Measurements from ENCODE around the gene FAF1. TPM values are rescaled to one million over a fixed set of nuclear protein-coding genes. Genes with fewer than 3 reads are reported as not detected.

FAF1 gene
- total RNA-seq, 1 experiment from 2014 or later = 78.7 TPM

- ChIA-PET POLR2A (no interaction called here), CTCF (no interaction called here)
- intact Hi-C loops (cut with micrococcal nuclease; ENCODE audit: unreplicated experiment) = no loop called here
- Histone ChIP-seq H3K9me3 (0 out of 2 replicates have a peak, but pooled peaks cover 3% of the 10 kb centered on the region), H3K4me3 (ENCODE audit: low read depth, low read length) (no peak overlapping the region), H3K4me1 (no peaks in the 10 kb centered on the region), H3K36me3 (ENCODE audit: control insufficient read depth, insufficient read depth, low read length) (no peaks in the 10 kb centered on the region), H3K27me3 (replicated peaks; ENCODE audit: control insufficient read depth, insufficient read depth, low read length) (no peaks in the 10 kb centered on the region)
- BruUV-seq (replicated peaks) = no TSS peak
- Mint-ChIP-seq H3K9me3 (ENCODE audit: unreplicated experiment) (no peaks in the 10 kb centered on the region), H3K4me1 (ENCODE audit: low read depth, unreplicated experiment) (no peaks in the 10 kb centered on the region), H3K27ac (ENCODE audit: unreplicated experiment) (no peak overlapping the region), H3K36me3 (ENCODE audit: insufficient read depth, unreplicated experiment) (peaks cover 5% of the 10 kb centered on the region), H3K27me3 (ENCODE audit: insufficient read depth, unreplicated experiment) (no peaks in the 10 kb centered on the region), H3K4me3 (ENCODE audit: unreplicated experiment) (no peak overlapping the region)
- DNase-seq = no peak
- TF ChIP-seq CTCF (IDR thresholded peaks at IDR 0.05; ENCODE audit: insufficient read depth in 1 of 2, low read depth in 1 of 2, low read length in 1 of 2, severe bottlenecking in 1 of 2, unreplicated experiment in 1 of 2) = no peak
Observed at GRCh38 chr1:50831300-50832061, 128.6 kb downstream of the FAF1 start.

GRCh38 chr1:50830621-50831020 is 129.4 kb downstream of the FAF1 start:
- Histone ChIP-seq H3K27me3 (replicated peaks; ENCODE audit: control insufficient read depth, insufficient read depth, low read length) (no peaks in the 10 kb centered on the region), H3K9me3 (0 out of 2 replicates have a peak, but pooled peaks cover 3% of the 10 kb centered on the region), H3K4me1 (no peaks in the 10 kb centered on the region), H3K4me3 (ENCODE audit: low read depth, low read length) (no peak overlapping the region), H3K36me3 (ENCODE audit: control insufficient read depth, insufficient read depth, low read length) (no peaks in the 10 kb centered on the region)
- no peak for DNase-seq
- H3K4me3 Mint-ChIP-seq (ENCODE audit: unreplicated experiment) = no peak overlapping the region
- H3K4me1 Mint-ChIP-seq (ENCODE audit: low read depth, unreplicated experiment) = no peaks in the 10 kb centered on the region
- no peaks in the 10 kb centered on the region for H3K27me3 Mint-ChIP-seq (ENCODE audit: insufficient read depth, unreplicated experiment)
- ChIA-PET POLR2A (no interaction called here), CTCF (no interaction called here)
- BruUV-seq (replicated peaks) = no TSS peak
- intact Hi-C loops (cut with micrococcal nuclease; ENCODE audit: unreplicated experiment) = no loop called here
- no peak for TF ChIP-seq CTCF (IDR thresholded peaks at IDR 0.05; ENCODE audit: insufficient read depth in 1 of 2, low read depth in 1 of 2, low read length in 1 of 2, severe bottlenecking in 1 of 2, unreplicated experiment in 1 of 2)
- H3K27ac Mint-ChIP-seq (ENCODE audit: unreplicated experiment) = no peak overlapping the region
- peaks cover 3% of the 10 kb centered on the region for H3K36me3 Mint-ChIP-seq (ENCODE audit: insufficient read depth, unreplicated experiment)
- no peaks in the 10 kb centered on the region for H3K9me3 Mint-ChIP-seq (ENCODE audit: unreplicated experiment)

- Histone ChIP-seq H3K9me3 (0 out of 2 replicates have a peak, but pooled peaks cover 3% of the 10 kb centered on the region), H3K4me1 (no peaks in the 10 kb centered on the region), H3K4me3 (ENCODE audit: low read depth, low read length) (no peak overlapping the region), H3K36me3 (ENCODE audit: control insufficient read depth, insufficient read depth, low read length) (no peaks in the 10 kb centered on the region), H3K27me3 (replicated peaks; ENCODE audit: control insufficient read depth, insufficient read depth, low read length) (no peaks in the 10 kb centered on the region)
- ChIA-PET POLR2A (no interaction called here), CTCF (no interaction called here)
- Mint-ChIP-seq H3K27ac (ENCODE audit: unreplicated experiment) (no peak overlapping the region), H3K9me3 (ENCODE audit: unreplicated experiment) (no peaks in the 10 kb centered on the region), H3K36me3 (ENCODE audit: insufficient read depth, unreplicated experiment) (no peaks in the 10 kb centered on the region), H3K4me3 (ENCODE audit: unreplicated experiment) (no peak overlapping the region), H3K27me3 (ENCODE audit: insufficient read depth, unreplicated experiment) (no peaks in the 10 kb centered on the region), H3K4me1 (ENCODE audit: low read depth, unreplicated experiment) (no peaks in the 10 kb centered on the region)
- TF ChIP-seq CTCF (IDR thresholded peaks at IDR 0.05; ENCODE audit: insufficient read depth in 1 of 2, low read depth in 1 of 2, low read length in 1 of 2, severe bottlenecking in 1 of 2, unreplicated experiment in 1 of 2) = no peak
- intact Hi-C loops (cut with micrococcal nuclease; ENCODE audit: unreplicated experiment) = no loop called here
- BruUV-seq (replicated peaks) = no TSS peak
- DNase-seq = no peak
Observed at GRCh38 chr1:50829014-50829958, 130.8 kb downstream of the FAF1 start.
